IgD-negative memory B cell (primary cell): Measurements from ENCODE around the gene STT3A. TPM values are rescaled to one million over a fixed set of nuclear protein-coding genes. Genes with fewer than 3 reads are reported as not detected.
A peak's percentile ranks its signal among the peaks of the same experiment; 100 is the strongest.
"Not testable (repeated sequence)": the region's sequence is repeated elsewhere in the genome, so short reads cannot be mapped to it uniquely, and the experiment has no call there.

Experiments used
- H3K27ac Mint-ChIP-seq, 3 donors: one replicate each; pipeline ENCODE4 v1.8.0; 2020 to 2022; ENCODE audit warnings: mild to moderate bottlenecking in 3 of 3, mixed read lengths in 3 of 3, moderate library complexity in 1 of 3
- H3K27me3 Mint-ChIP-seq: one replicate; pipeline ENCODE4 v1.8.0; 2021; ENCODE audit warnings: mixed read lengths
- H3K36me3 Mint-ChIP-seq: one replicate; pipeline ENCODE4 v1.8.0; 2020; ENCODE audit warnings: mild to moderate bottlenecking, mixed read lengths
- H3K4me1 Mint-ChIP-seq, 3 donors: one replicate each; pipeline ENCODE4 v1.8.0; 2020 to 2022; ENCODE audit warnings: mixed read lengths in 3 of 3, mild to moderate bottlenecking in 1 of 3
- H3K4me3 Mint-ChIP-seq, 4 donors: one replicate each; pipeline ENCODE4 v1.8.0; 2020 to 2022; ENCODE audit warnings: mild to moderate bottlenecking in 4 of 4, mixed read lengths in 4 of 4, moderate library complexity in 3 of 4
- H3K9me3 Mint-ChIP-seq, 3 donors: one replicate each; pipeline ENCODE4 v1.8.0; 2020 to 2021; ENCODE audit warnings: mixed read lengths in 3 of 3, mild to moderate bottlenecking in 1 of 3
- polyA plus RNA-seq: library from polyadenylated mRNA; unstranded; fragments of 300-500 nt; fragmentation: Illumina TruSeq; gene quantifications from one replicate; pipeline ENCODE4 v1.2.3, GENCODE V29; 2021

STT3A gene
- polyA plus RNA-seq, 1 donor from 2014 or later, result 57.7 TPM

- Mint-ChIP-seq H3K36me3 (peaks cover 7% of the 10 kb centered on the region), H3K9me3 (no peaks in the 10 kb centered on the region), H3K4me1 (peaks cover 14 to 17% (median 16%) of the 10 kb centered on the region in 3 donors), H3K4me3 (no peak overlapping the region), H3K27ac (no peak overlapping the region), H3K27me3 (no peaks in the 10 kb centered on the region)
These were observed 19.7 kb upstream of the STT3A start for GRCh38 chr11:125572916-125573315.

GRCh38 chr11:125577181-125577580 lies 15.5 kb upstream of the STT3A start:
- H3K9me3 Mint-ChIP-seq, H3K4me1 Mint-ChIP-seq, H3K4me3 Mint-ChIP-seq, H3K27ac Mint-ChIP-seq, H3K27me3 Mint-ChIP-seq: not testable (repeated sequence)
- peaks cover 13% of the 10 kb centered on the region for H3K36me3 Mint-ChIP-seq

- Mint-ChIP-seq H3K4me3 (no peak overlapping the region), H3K36me3 (peaks cover 17% of the 10 kb centered on the region), H3K27ac (no peak overlapping the region), H3K27me3 (no peaks in the 10 kb centered on the region), H3K4me1 (no peaks in the 10 kb centered on the region), H3K9me3 (no peaks in the 10 kb centered on the region)
These were observed 13.9 kb upstream of the STT3A start for GRCh38 chr11:125578783-125579182.

- Mint-ChIP-seq H3K27ac (no peak overlapping the region), H3K4me3 (no peak overlapping the region), H3K4me1 (no peaks in the 10 kb centered on the region), H3K9me3 (no peaks in the 10 kb centered on the region), H3K27me3 (no peaks in the 10 kb centered on the region), H3K36me3 (peaks cover 17% of the 10 kb centered on the region)
These were observed 12.8 kb upstream of the STT3A start for GRCh38 chr11:125579811-125580210.

- Mint-ChIP-seq H3K9me3 (no peaks in the 10 kb centered on the region), H3K4me1 (peaks cover 0 to 3% (median 0%) of the 10 kb centered on the region in 3 donors), H3K27ac (no peak overlapping the region), H3K27me3 (no peaks in the 10 kb centered on the region), H3K36me3 (peaks cover 10% of the 10 kb centered on the region), H3K4me3 (no peak overlapping the region)
These were observed 9.2 kb upstream of the STT3A start for GRCh38 chr11:125583496-125583895.

- Mint-ChIP-seq H3K4me1 (peaks cover 0 to 3% (median 0%) of the 10 kb centered on the region in 3 donors), H3K4me3 (no peak overlapping the region), H3K27ac (no peak overlapping the region), H3K36me3 (peaks cover 7% of the 10 kb centered on the region), H3K9me3 (no peaks in the 10 kb centered on the region), H3K27me3 (no peaks in the 10 kb centered on the region)
These were observed 7.2 kb upstream of the STT3A start for GRCh38 chr11:125585487-125585886.

- no peak overlapping the region for H3K27ac Mint-ChIP-seq
- H3K4me1 Mint-ChIP-seq, result peaks cover 0 to 7% (median 4%) of the 10 kb centered on the region in 3 donors
- no peak overlapping the region for H3K4me3 Mint-ChIP-seq
- peaks cover 6% of the 10 kb centered on the region for H3K36me3 Mint-ChIP-seq
- H3K9me3 Mint-ChIP-seq, result no peaks in the 10 kb centered on the region
- no peaks in the 10 kb centered on the region for H3K27me3 Mint-ChIP-seq
These were observed 6.0 kb upstream of the STT3A start for GRCh38 chr11:125586623-125587022.

- peaks cover 7% of the 10 kb centered on the region for H3K36me3 Mint-ChIP-seq
- H3K27me3 Mint-ChIP-seq, result no peaks in the 10 kb centered on the region
- H3K4me3 Mint-ChIP-seq, result peak overlapping the region in 1 of 4 donors; percentile 6
- H3K9me3 Mint-ChIP-seq, result no peaks in the 10 kb centered on the region
- H3K27ac Mint-ChIP-seq, result no peak overlapping the region
- H3K4me1 Mint-ChIP-seq, result peaks cover 3 to 8% (median 6%) of the 10 kb centered on the region in 3 donors
These were observed 5.2 kb upstream of the STT3A start for GRCh38 chr11:125587480-125587879.

- Mint-ChIP-seq H3K4me3 (peak overlapping the region in 1 of 4 donors; percentile 65), H3K27me3 (no peaks in the 10 kb centered on the region), H3K4me1 (peaks cover 9 to 16% (median 10%) of the 10 kb centered on the region in 3 donors), H3K27ac (peak overlapping the region in 1 of 3 donors; percentile 40), H3K9me3 (no peaks in the 10 kb centered on the region), H3K36me3 (peaks cover 5% of the 10 kb centered on the region)
These were observed 4.1 kb upstream of the STT3A start for GRCh38 chr11:125588505-125588904.

GRCh38 chr11:125591649-125592304 lies 875 bp upstream of the STT3A start:
- Mint-ChIP-seq H3K4me1 (peaks cover 22 to 31% (median 29%) of the 10 kb centered on the region in 3 donors), H3K27ac (peak overlapping the region; percentile 90 to 99 (median 98)), H3K27me3 (no peaks in the 10 kb centered on the region), H3K36me3 (peaks cover 8% of the 10 kb centered on the region), H3K4me3 (peak overlapping the region; percentile 87 to 97 (median 94)), H3K9me3 (no peaks in the 10 kb centered on the region)

GRCh38 chr11:125593114-125593820 lies 615 bp downstream of the STT3A start:
- Mint-ChIP-seq H3K4me3 (peak overlapping the region; percentile 87 to 97 (median 94)), H3K36me3 (peaks cover 8% of the 10 kb centered on the region), H3K9me3 (no peaks in the 10 kb centered on the region), H3K27ac (peak overlapping the region; percentile 10 to 99 (median 39)), H3K27me3 (no peaks in the 10 kb centered on the region), H3K4me1 (peaks cover 26 to 30% (median 29%) of the 10 kb centered on the region in 3 donors)

- H3K9me3 Mint-ChIP-seq, result no peaks in the 10 kb centered on the region
- peaks cover 26 to 31% (median 30%) of the 10 kb centered on the region in 3 donors for H3K4me1 Mint-ChIP-seq
- H3K36me3 Mint-ChIP-seq, result peaks cover 8% of the 10 kb centered on the region
- peak overlapping the region in 3 of 4 donors; percentile 60 to 81 (median 65) for H3K4me3 Mint-ChIP-seq
- H3K27ac Mint-ChIP-seq, result peak overlapping the region in 2 of 3 donors; percentile 82 to 95
- H3K27me3 Mint-ChIP-seq, result no peaks in the 10 kb centered on the region
These were observed 2.3 kb downstream of the STT3A start for GRCh38 chr11:125594958-125595357.

GRCh38 chr11:125600663-125601062 lies 8.0 kb downstream of the STT3A start:
- peaks cover 9% of the 10 kb centered on the region for H3K36me3 Mint-ChIP-seq
- H3K4me3 Mint-ChIP-seq, result no peak overlapping the region
- no peak overlapping the region for H3K27ac Mint-ChIP-seq
- no peaks in the 10 kb centered on the region for H3K27me3 Mint-ChIP-seq
- peaks cover 4 to 7% (median 5%) of the 10 kb centered on the region in 3 donors for H3K4me1 Mint-ChIP-seq
- H3K9me3 Mint-ChIP-seq, result no peaks in the 10 kb centered on the region

- Mint-ChIP-seq H3K27me3 (no peaks in the 10 kb centered on the region), H3K4me1 (peaks cover 0 to 6% (median 2%) of the 10 kb centered on the region in 3 donors), H3K27ac (no peak overlapping the region), H3K9me3 (no peaks in the 10 kb centered on the region), H3K4me3 (no peak overlapping the region), H3K36me3 (peaks cover 8% of the 10 kb centered on the region)
These were observed 10.6 kb downstream of the STT3A start for GRCh38 chr11:125603207-125603606.

GRCh38 chr11:125605417-125605816 lies 12.8 kb downstream of the STT3A start:
- H3K27ac Mint-ChIP-seq, result no peak overlapping the region
- H3K36me3 Mint-ChIP-seq, result peaks cover 8% of the 10 kb centered on the region
- H3K9me3 Mint-ChIP-seq, result no peaks in the 10 kb centered on the region
- no peaks in the 10 kb centered on the region for H3K27me3 Mint-ChIP-seq
- peaks cover 0 to 3% (median 2%) of the 10 kb centered on the region in 3 donors for H3K4me1 Mint-ChIP-seq
- no peak overlapping the region for H3K4me3 Mint-ChIP-seq
